NT2/D1 (cell line): Measurements from ENCODE around the gene MTFR1L.

Experiments
- DNase-seq: peaks from one replicate; pipeline ENCODE4 v3.0.0-alpha.2; 2011; ENCODE audit warnings: low read depth, low spot score
- H3K27me3 ChIP-seq: 2 replicates; pipeline ENCODE4 v1.6.0; 2011; ENCODE audit warnings: mild to moderate bottlenecking; ENCODE audit not compliant: insufficient read length, insufficient read depth
- H3K36me3 ChIP-seq: 2 replicates; pipeline ENCODE4 v1.6.1; 2011; ENCODE audit warnings: mild to moderate bottlenecking, low read length, mixed read lengths; ENCODE audit not compliant: insufficient read depth, insufficient read length
- H3K4me1 ChIP-seq: 2 replicates; pipeline ENCODE4 v1.5.1; 2011; ENCODE audit not compliant: insufficient read depth, insufficient read length
- H3K4me3 ChIP-seq: 2 replicates; pipeline ENCODE4 v1.5.1; 2011; ENCODE audit warnings: low read depth; ENCODE audit not compliant: insufficient read length
- H3K9ac ChIP-seq: 2 replicates; pipeline ENCODE4 v1.6.0; 2011; ENCODE audit warnings: low read depth; ENCODE audit not compliant: insufficient read length
- H3K9me3 ChIP-seq: 2 replicates; pipeline ENCODE4 v1.5.1; 2011; ENCODE audit warnings: mild to moderate bottlenecking, low read length; ENCODE audit not compliant: insufficient read depth
- SUZ12 ChIP-seq: IDR thresholded peaks from 2 replicates; pipeline ENCODE4 v1.6.1; 2011; ENCODE audit not compliant: insufficient read length, insufficient read depth; ENCODE audit errors: extremely low read depth
- YY1 ChIP-seq: IDR thresholded peaks from 2 replicates; pipeline ENCODE4 v1.6.1; 2011; ENCODE audit not compliant: insufficient read length, insufficient read depth
- ZNF274 ChIP-seq: IDR thresholded peaks from 2 replicates; pipeline ENCODE4 v1.6.1; 2011; ENCODE audit warnings: mild to moderate bottlenecking, low read depth, low read length

MTFR1L gene

DNA sequence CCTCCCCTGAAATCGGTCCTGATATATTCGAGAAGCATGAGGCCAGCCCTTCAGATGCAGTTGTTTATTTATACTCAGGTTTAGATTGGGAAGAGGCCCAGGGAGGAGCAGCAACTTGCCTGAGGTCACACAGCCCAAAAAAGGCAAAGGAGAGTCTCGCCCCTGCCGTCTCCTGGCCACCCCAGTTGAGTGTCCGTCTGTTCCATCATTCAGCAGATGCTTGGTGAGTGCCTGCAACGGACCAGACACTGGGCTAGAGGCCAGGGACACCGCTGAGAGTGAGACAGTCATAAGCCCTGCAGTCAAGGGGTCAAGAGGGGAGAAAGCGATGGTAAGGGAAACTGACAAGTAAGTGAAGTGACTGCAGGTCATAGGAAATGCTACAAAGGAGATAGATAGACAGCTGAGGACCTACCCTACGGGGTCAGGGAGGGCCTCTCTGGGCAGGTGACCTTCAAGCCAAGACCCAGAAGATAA lies 35.1 kb upstream of the MTFR1L start:
- Histone ChIP-seq H3K9ac (peak overlapping the region; percentile 21), H3K4me3 (no peak overlapping the region), H3K36me3 (no peaks in the 10 kb centered on the region), H3K27me3 (no peaks in the 10 kb centered on the region), H3K4me1 (peaks cover 40% of the 10 kb centered on the region), H3K9me3 (no peaks in the 10 kb centered on the region)
- no peak for DNase-seq
- no peak for TF ChIP-seq YY1

DNA sequence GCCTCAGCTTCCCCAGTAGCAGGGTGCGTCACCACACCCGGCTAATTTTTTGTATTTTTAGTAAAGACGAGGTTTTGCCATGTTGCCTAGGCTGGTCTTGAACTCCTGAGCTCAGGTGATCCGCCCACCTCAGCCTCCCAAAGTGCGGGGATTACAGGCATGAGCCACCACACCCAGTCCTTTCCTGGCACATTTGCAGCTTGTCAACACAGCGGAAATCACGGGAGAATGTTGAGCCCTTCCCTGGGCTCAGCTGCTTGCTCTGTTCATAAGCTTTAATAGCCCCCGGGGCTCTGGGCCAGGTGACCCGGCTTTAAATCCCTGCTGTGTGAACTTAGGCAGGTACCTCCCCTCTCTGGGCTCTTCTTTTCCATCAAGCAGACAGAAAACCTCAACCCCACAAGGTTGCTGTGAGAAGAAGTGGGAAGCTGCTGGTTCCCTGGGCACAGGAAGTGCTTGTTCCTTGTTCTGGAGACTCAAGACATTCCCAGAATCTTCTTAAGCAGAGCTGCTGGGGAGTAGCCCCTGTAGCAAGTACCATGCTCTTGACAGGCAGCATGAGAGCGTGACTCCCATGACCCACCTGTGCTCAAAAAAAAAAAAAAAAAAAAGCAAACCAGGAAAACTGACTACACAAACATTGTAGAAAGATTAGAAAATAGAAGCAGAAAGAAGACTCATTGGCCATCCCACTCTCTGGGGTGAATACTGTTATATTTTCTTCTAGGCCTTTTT lies 34.3 kb upstream of the MTFR1L start:
- no peaks in the 10 kb centered on the region for H3K36me3 ChIP-seq
- DNase-seq: no peak
- H3K9ac ChIP-seq: no peak overlapping the region
- no peaks in the 10 kb centered on the region for H3K27me3 ChIP-seq
- H3K4me3 ChIP-seq: no peak overlapping the region
- peaks cover 37% of the 10 kb centered on the region for H3K4me1 ChIP-seq
- no peak for TF ChIP-seq SUZ12
- no peak for TF ChIP-seq YY1
- TF ChIP-seq ZNF274: no peak
- no peaks in the 10 kb centered on the region for H3K9me3 ChIP-seq

DNA sequence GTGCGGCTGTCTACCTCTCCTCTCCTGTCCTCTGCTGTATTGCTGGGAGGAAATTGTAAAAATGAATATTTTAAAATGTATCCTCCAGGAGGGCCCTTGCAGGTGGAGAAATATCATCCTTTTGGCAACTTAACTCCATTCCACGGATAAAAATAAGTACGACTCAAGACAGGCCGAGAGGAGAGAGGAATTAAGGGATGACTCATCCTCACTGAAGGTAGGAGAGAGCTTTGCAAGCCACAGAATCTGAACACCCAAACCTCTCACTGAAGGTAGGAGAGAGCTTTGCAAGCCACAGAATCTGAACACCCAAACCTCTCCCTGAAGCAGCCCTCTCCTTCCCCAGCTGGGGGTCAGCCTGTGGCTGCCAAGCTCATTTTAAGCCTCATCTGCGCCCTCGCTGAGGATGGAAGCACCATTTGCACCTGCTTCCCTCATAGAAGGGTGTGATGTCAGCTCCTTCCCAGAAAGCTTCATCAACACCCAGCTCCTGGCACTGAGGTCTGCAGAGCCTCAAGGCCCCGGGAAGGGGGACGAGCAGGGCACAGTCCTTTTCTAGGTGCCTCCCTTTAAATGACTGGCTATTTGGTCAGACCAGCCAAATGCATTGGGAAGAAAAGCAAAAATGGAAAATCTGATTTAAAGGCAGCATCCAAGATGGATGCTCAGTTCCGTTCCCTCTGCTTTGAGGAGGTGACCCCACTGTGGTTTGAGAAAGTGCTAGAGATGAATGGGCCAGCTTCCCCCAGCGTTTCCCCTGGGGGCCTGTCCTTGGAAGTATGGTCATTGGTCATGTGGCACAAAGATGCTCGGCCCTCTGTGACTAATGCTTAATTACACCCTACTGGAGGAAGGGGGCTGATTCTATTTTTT lies 32.6 kb upstream of the MTFR1L start:
- H3K36me3 ChIP-seq: no peaks in the 10 kb centered on the region
- no peaks in the 10 kb centered on the region for H3K9me3 ChIP-seq
- H3K9ac ChIP-seq: peak overlapping the region; percentile 2
- no peaks in the 10 kb centered on the region for H3K27me3 ChIP-seq
- TF ChIP-seq ZNF274: no peak
- no peak for TF ChIP-seq SUZ12
- TF ChIP-seq YY1: no peak
- peaks cover 26% of the 10 kb centered on the region for H3K4me1 ChIP-seq
- DNase-seq: no peak
- no peak overlapping the region for H3K4me3 ChIP-seq

DNA sequence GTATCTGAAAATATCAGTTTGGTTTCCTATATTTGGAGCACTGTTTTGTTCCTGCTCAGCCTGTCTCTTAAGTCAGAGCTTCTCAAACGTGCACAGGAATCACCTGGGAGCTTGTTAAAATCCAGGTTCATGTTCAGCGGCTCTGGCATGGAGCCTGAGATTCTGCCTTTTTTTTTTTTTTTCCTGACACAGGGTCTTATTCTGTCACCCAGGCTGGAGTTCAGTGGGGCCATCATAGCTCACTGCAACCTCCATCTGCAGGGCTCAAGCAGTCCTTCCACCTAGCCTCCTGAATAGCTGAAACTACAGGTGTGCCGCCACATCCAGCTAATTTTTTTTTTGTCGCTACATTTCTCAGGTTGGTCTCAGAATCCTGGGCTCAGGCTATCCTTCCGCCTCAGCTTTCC lies 32.0 kb upstream of the MTFR1L start:
- Histone ChIP-seq H3K4me1 (peaks cover 24% of the 10 kb centered on the region), H3K4me3 (no peak overlapping the region), H3K9ac (no peak overlapping the region), H3K27me3 (no peaks in the 10 kb centered on the region), H3K36me3 (no peaks in the 10 kb centered on the region), H3K9me3 (no peaks in the 10 kb centered on the region)
- TF ChIP-seq SUZ12 (no peak), ZNF274 (no peak), YY1 (no peak)
- no peak for DNase-seq

DNA sequence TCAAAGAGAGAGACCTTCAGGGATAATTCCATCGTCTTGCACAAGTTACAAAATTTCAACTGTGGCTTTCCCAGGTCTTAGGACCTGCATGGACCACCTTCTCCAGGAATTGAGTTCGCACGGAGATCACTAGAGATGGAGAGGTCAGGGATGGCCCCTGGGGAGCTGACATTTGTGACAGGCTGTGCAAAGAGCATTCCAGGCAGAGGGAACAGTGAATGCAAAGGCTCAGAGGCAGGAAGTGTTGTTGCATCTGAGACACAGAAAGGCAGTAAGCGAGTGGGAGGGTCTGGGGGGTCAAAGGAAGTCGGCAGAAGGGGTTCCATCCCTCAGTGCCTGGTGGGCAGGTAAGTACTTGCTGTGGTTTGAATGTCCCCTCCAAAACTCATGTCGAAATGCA lies 29.3 kb upstream of the MTFR1L start:
- Histone ChIP-seq H3K4me3 (no peak overlapping the region), H3K9me3 (no peaks in the 10 kb centered on the region), H3K27me3 (no peaks in the 10 kb centered on the region), H3K36me3 (no peaks in the 10 kb centered on the region), H3K9ac (no peak overlapping the region), H3K4me1 (peaks cover 16% of the 10 kb centered on the region)
- TF ChIP-seq YY1 (no peak), SUZ12 (no peak), ZNF274 (no peak)
- no peak for DNase-seq

DNA sequence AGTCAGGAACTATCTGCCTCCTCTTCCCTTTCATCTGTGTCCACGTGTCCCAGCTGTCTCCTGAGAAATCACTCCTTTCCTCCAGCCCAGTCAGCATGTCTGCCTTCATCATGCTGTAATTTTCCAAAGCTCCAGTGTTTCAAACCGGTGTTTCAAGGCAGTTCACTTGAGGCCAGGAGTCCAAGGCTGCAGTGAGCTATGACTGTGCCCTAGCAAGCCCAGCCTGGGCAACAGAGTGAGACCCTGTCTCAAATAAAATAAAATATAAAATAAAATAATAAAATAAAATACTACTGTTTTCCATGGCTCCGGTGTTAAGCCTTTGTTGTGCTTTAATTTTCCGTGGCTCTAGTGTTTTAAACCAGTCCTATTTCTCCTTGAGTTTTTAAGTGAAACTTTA lies 27.6 kb upstream of the MTFR1L start:
- Histone ChIP-seq H3K9ac (no peak overlapping the region), H3K27me3 (no peaks in the 10 kb centered on the region), H3K36me3 (no peaks in the 10 kb centered on the region), H3K4me3 (no peak overlapping the region), H3K9me3 (no peaks in the 10 kb centered on the region), H3K4me1 (peaks cover 17% of the 10 kb centered on the region)
- no peak for DNase-seq
- no peak for TF ChIP-seq ZNF274
- TF ChIP-seq SUZ12: no peak

DNA sequence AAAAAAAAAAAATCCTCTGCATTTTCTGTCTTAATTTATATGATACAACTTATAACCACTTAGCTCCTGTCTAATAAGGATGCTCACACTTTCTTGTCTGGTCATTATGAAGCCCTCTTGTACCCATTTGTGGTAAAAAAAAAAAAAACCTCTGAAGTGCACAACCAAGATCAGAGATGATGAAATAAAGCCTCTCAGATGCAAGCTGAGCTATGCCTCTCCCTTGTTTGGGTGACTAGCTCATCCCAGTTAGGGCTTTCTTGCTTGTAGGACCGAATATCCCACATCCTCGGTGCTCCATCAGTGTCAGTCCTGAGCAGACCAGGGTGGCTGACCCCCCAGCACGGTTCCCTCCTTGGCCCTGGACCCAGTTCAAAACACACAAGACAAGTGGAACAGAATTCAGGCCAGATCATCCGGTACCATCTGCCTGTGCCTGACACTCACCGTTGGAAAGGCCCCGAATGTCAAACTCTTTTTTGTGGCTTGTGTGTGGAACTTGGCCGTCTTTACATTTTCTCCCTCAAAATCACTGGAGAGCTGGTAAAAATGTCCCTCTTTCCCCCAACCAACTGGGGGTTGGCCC lies 26.1 kb upstream of the MTFR1L start:
- Histone ChIP-seq H3K9ac (no peak overlapping the region), H3K36me3 (no peaks in the 10 kb centered on the region), H3K4me1 (peaks cover 18% of the 10 kb centered on the region), H3K27me3 (peaks cover 6% of the 10 kb centered on the region), H3K4me3 (no peak overlapping the region), H3K9me3 (no peaks in the 10 kb centered on the region)
- TF ChIP-seq SUZ12 (no peak), YY1 (no peak), ZNF274 (no peak)
- DNase-seq: no peak
